BE2C (cell line): ENCODE measurements around the gene ELANE.

Source experiments
- DNase-seq: peaks from one replicate; pipeline ENCODE4 v3.0.0-alpha.2; 2020
- H3K27me3 ChIP-seq: fragments of 250-450 bp; sonication (Bioruptor Pico); 2 replicates; pipeline ENCODE4 v1.5.1; 2020; ENCODE audit warnings: mild to moderate bottlenecking
- H3K36me3 ChIP-seq: fragments of 250-450 bp; sonication (Bioruptor Pico); 2 replicates; pipeline ENCODE4 v1.5.1; 2020; ENCODE audit warnings: mild to moderate bottlenecking
- H3K4me1 ChIP-seq: fragments of 250-450 bp; sonication (Bioruptor Pico); 2 replicates; pipeline ENCODE4 v1.5.1; 2020
- H3K4me3 ChIP-seq: 2 replicates; pipeline ENCODE4 v1.5.1; 2011; ENCODE audit warnings: low read depth, low read length
- H3K9me3 ChIP-seq: fragments of 250-450 bp; sonication (Bioruptor Pico); 2 replicates; pipeline ENCODE4 v1.5.1; 2020
- TF ChIP-seq, protein P1 (sequence below): IDR thresholded peaks from 2 replicates; pipeline ENCODE4 v1.5.1; 2012; ENCODE audit warnings: mild to moderate bottlenecking, low read depth, low read length

The ELANE gene

DNA sequence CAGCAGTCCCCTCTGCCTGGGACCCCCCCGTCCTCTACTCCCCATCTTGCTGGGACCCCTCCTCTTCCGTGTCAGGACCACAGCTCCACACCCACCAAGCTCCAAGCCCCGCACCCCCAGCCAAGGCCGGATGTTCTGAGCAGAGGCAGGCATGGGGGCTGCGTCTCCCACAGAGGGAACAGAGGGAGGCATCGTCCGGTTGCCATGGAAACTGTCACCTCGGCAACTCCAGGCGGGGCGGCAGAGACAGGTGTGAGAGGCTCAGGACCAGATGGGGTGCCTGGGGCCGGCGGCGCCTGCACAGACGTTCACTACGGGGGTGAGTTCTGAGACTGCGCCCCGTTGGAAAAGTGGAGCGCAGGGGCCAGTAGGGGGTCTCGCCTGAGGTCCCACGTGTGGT lies 46.6 kb downstream of the ELANE start:
- TF ChIP-seq, protein P1, sequence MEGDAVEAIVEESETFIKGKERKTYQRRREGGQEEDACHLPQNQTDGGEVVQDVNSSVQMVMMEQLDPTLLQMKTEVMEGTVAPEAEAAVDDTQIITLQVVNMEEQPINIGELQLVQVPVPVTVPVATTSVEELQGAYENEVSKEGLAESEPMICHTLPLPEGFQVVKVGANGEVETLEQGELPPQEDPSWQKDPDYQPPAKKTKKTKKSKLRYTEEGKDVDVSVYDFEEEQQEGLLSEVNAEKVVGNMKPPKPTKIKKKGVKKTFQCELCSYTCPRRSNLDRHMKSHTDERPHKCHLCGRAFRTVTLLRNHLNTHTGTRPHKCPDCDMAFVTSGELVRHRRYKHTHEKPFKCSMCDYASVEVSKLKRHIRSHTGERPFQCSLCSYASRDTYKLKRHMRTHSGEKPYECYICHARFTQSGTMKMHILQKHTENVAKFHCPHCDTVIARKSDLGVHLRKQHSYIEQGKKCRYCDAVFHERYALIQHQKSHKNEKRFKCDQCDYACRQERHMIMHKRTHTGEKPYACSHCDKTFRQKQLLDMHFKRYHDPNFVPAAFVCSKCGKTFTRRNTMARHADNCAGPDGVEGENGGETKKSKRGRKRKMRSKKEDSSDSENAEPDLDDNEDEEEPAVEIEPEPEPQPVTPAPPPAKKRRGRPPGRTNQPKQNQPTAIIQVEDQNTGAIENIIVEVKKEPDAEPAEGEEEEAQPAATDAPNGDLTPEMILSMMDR = no peak
- Histone ChIP-seq H3K9me3 (no peaks in the 10 kb centered on the region), H3K4me3 (no peak overlapping the region), H3K4me1 (no peaks in the 10 kb centered on the region), H3K36me3 (no peaks in the 10 kb centered on the region), H3K27me3 (no peaks in the 10 kb centered on the region)
- peak; percentile 71 for DNase-seq

DNA sequence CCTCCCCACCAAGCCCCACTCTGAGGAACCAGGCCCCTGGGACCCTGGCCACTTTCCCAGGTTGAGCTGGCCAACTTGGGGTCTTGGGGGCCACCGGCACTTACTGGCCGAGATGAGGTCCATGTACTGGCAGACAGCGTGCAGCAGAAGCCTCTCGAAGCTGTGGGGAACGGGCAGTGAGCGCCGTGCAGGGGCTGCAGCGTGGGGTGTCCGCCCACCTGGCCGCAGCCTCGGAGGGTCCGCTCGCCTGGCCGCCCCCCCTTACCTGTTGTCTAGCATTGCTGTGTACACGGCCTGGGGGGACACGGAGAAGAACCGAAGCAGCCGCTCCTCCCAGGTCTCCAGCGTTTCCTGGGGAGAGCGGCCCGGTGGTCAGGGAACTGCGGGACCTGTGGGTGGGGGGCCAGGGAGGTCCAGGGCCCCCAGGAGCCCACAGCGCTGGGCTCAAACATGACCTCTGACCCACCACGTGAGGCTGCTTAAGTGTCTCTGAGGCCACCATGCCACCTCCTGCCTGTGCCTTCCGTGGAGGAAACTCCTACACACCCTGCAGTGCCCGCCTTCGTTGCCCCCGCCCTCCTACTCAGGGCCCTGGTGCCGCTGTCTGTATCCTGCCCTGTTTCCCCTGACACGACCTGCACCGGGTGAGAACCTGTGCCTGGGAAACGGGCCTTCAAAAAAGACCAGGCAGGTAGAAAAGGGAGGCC lies 47.4 kb downstream of the ELANE start:
- no peak for DNase-seq
- no peaks in the 10 kb centered on the region for H3K36me3 ChIP-seq
- H3K9me3 ChIP-seq = no peaks in the 10 kb centered on the region
- no peaks in the 10 kb centered on the region for H3K4me1 ChIP-seq
- no peaks in the 10 kb centered on the region for H3K27me3 ChIP-seq
- TF ChIP-seq, protein P1 = no peak
- H3K4me3 ChIP-seq = no peak overlapping the region

DNA sequence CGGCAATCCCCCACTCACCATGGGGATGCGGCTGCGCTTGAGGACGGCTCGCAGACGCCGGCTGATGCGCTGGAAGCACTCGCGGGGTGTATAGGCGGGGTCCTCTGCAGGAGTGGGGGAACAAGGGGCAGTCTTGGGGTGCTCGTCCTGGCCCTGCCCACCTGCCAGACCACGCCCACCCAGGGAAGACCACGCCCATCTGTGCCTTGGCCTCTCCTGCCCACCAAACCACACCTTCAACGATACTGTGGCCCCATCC lies 47.9 kb downstream of the ELANE start:
- Histone ChIP-seq H3K9me3 (no peaks in the 10 kb centered on the region), H3K27me3 (no peaks in the 10 kb centered on the region), H3K4me1 (no peaks in the 10 kb centered on the region), H3K36me3 (no peaks in the 10 kb centered on the region), H3K4me3 (no peak overlapping the region)
- no peak for DNase-seq
- TF ChIP-seq, protein P1 = no peak

DNA sequence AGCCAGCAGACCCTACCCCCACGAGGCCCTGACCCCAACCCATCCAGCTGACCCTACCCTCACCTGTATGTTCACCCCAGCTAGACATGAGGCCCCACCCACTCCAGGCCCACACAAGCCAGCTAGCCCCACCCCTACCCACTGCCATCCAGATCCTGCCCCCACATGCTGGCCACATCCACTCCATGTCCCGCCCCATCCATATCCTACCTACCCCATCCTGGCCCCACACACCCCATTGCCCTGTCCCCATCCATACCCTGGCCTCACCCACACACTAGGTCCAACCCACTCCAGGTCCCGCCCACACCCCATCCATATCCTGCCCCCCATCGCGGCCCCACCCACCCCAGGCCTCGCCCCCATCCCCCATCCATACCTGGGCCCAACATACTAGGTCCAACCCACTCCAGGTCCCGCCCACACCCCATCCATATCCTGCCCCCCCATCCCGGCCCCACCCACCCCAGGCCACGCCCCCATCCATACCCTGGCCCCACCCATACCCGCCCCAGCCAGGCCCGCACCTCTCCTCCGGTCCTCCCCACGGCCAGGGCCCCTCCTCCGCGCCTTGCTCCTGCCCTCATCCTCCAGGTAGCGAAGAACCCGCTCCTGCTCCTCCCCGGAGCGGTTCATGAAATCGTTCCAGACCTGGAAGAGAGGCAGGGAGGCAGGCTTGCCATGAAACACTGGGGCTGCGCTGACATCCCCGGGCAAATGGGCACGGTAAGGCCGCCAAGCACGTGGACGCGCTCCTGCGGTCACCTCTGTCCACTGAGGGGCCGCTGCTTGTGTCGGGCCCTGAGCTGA lies 48.4 kb downstream of the ELANE start:
- Histone ChIP-seq H3K27me3 (no peaks in the 10 kb centered on the region), H3K4me3 (no peak overlapping the region), H3K36me3 (no peaks in the 10 kb centered on the region), H3K9me3 (no peaks in the 10 kb centered on the region), H3K4me1 (no peaks in the 10 kb centered on the region)
- no peak for DNase-seq
- TF ChIP-seq, protein P1 = no peak

DNA sequence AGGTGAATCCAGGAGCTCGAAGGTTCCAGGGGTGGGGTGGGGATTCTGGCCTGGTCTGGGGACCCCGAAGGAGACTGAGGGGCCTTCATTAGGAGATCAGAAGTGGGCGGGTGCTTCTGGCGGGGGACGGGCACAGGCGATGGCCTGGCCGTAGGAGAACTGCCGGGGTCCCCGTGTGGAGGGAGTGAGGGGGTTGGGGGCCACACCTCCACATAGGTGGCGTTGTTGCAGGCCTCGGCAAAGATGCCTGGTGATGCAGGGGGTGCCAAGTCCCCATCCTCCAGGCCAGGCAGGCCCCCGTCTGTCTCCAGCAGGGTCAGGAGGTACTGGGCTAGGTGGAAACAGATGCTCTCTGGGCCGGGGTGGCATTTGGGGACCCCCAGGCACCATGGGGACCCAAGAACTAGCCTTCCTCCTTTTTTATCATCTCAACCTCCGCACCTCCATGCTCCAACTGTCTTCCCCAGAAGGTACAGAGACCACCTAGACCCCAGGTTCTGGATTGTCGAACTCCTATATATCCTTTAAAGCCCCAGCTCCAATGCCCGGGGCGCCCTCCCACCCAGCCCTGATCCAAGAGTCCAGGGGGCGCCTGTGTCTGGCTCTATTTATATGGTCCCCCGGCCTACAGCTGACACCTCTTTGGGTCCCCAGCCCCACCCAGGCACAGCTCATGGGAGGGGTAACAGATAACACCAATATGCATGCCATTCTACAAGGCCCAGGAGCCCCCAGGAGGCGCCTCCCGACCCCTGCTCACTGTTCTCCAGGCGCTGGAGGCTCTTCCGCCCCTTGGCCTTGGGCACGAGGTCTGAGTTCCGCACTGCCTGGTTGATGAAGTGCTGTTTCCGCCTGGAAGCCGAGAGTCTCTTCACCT lies 49.4 kb downstream of the ELANE start:
- no peaks in the 10 kb centered on the region for H3K9me3 ChIP-seq
- no peaks in the 10 kb centered on the region for H3K36me3 ChIP-seq
- no peaks in the 10 kb centered on the region for H3K4me1 ChIP-seq
- no peaks in the 10 kb centered on the region for H3K27me3 ChIP-seq
- TF ChIP-seq, protein P1 = no peak
- H3K4me3 ChIP-seq = no peak overlapping the region
- DNase-seq = no peak
